CD4-positive, alpha-beta T cell treated with Interleukin-15 for 1 hour (primary cell): ENCODE results near the gene MMP1.
"Not testable (repeated sequence)": the region's sequence is repeated elsewhere in the genome, so short reads cannot be mapped to it uniquely, and the experiment has no call there.

Source experiments
- DNase-seq: peaks from one replicate; pipeline ENCODE4 v3.0.0-alpha.2; 2020

MMP1 gene

GRCh38 chr11:102757823-102758549, 40.0 kb downstream of the MMP1 start:
- no peak for DNase-seq

- no peak for DNase-seq
These were observed 44.7 kb downstream of the MMP1 start for GRCh38 chr11:102753267-102753666.

GRCh38 chr11:102751673-102752072, 46.3 kb downstream of the MMP1 start:
- DNase-seq: no peak

- no peak for DNase-seq
These were observed 48.7 kb downstream of the MMP1 start for GRCh38 chr11:102749101-102749722.

GRCh38 chr11:102746746-102747578, 51.0 kb downstream of the MMP1 start:
- DNase-seq: not testable (repeated sequence)
